PC-9 (cell line): Measurements from ENCODE around the gene MAP4K4.

ENCODE experiments used
- EZH2 ChIP-seq: fragments of 200-600 bp; sonication (generic); IDR thresholded peaks from 2 replicates; pipeline ENCODE4 v1.8.0; 2017; ENCODE audit warnings: antibody characterized with exemption, low read depth
- TF ChIP-seq, protein P1 (sequence below): fragments of 200-600 bp; sonication (generic); conservative IDR thresholded peaks from 2 replicates; pipeline ENCODE4 v1.6.1; 2017; ENCODE audit warnings: mixed run types, antibody characterized with exemption, mild to moderate bottlenecking, moderate library complexity

DNA sequence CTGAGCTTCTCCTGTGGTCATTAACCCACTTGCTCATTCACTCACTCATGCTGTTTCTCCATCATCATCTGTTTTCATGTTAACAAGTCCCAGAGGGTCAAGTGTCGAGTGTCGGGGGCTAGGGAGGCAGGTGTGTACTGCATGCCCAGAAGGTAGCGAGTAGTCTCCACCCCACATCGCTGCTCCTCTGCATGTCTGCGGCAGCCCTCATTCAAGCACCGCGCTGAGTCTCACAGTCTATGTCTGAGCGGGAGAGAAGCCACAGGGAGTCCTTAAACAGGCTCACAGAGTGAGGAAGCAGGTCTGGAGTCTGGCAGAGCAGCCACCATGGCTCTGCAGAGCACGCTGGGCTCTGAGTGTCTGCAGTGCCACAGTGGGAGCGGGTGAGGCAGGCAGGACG, 172.9 kb downstream of the MAP4K4 start:
- TF ChIP-seq, protein P1, sequence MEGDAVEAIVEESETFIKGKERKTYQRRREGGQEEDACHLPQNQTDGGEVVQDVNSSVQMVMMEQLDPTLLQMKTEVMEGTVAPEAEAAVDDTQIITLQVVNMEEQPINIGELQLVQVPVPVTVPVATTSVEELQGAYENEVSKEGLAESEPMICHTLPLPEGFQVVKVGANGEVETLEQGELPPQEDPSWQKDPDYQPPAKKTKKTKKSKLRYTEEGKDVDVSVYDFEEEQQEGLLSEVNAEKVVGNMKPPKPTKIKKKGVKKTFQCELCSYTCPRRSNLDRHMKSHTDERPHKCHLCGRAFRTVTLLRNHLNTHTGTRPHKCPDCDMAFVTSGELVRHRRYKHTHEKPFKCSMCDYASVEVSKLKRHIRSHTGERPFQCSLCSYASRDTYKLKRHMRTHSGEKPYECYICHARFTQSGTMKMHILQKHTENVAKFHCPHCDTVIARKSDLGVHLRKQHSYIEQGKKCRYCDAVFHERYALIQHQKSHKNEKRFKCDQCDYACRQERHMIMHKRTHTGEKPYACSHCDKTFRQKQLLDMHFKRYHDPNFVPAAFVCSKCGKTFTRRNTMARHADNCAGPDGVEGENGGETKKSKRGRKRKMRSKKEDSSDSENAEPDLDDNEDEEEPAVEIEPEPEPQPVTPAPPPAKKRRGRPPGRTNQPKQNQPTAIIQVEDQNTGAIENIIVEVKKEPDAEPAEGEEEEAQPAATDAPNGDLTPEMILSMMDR = no peak
- no peak for TF ChIP-seq EZH2
